HG03025 (cell line): ENCODE results near the gene KCNQ2.

Experiments used
- ATAC-seq: cut with Tn5 transposase; IDR thresholded peaks from one replicate; pipeline ENCODE4 v1.9.1; 2021; ENCODE audit warnings: mild to moderate bottlenecking, moderate library complexity; ENCODE audit not compliant: unreplicated experiment, low FRiP score

The KCNQ2 gene

GRCh38 chr20:63364801-63365585, 107.5 kb downstream of the KCNQ2 start:
- no peak for ATAC-seq

DNA sequence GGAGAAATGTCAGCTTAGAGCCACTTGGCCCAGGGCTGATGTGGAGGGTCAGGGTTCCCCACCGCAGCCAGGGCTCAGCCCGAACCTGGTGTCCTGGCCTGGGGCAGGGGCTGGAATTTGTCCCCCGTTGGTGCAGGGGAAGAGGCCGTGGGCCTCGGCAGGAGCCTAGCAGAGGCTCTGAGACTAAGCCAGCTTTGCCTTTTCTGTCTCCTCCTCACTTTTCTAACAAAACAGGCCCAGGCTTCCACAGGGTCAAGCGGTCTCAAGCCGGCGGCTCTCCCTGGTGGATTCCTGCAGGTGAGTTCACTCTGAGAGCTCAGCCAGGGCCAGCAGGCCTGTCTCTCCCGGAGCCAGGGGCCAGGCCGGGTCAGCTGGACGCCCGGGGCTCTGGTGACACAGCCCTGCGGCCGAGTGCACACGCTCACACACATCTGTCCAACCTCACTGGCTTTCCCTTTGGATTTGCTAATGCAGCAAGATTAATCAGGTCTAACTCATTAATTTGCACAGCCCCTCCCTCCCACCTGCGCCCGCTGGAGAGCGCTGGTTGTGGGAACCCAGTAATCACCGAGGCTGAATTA, 108.4 kb downstream of the KCNQ2 start:
- ATAC-seq, result no peak

- no peak for ATAC-seq
Measured at GRCh38 chr20:63363013-63363957, 109.2 kb downstream of the KCNQ2 start.

GRCh38 chr20:63362436-63363009, 109.9 kb downstream of the KCNQ2 start:
- ATAC-seq, result no peak

DNA sequence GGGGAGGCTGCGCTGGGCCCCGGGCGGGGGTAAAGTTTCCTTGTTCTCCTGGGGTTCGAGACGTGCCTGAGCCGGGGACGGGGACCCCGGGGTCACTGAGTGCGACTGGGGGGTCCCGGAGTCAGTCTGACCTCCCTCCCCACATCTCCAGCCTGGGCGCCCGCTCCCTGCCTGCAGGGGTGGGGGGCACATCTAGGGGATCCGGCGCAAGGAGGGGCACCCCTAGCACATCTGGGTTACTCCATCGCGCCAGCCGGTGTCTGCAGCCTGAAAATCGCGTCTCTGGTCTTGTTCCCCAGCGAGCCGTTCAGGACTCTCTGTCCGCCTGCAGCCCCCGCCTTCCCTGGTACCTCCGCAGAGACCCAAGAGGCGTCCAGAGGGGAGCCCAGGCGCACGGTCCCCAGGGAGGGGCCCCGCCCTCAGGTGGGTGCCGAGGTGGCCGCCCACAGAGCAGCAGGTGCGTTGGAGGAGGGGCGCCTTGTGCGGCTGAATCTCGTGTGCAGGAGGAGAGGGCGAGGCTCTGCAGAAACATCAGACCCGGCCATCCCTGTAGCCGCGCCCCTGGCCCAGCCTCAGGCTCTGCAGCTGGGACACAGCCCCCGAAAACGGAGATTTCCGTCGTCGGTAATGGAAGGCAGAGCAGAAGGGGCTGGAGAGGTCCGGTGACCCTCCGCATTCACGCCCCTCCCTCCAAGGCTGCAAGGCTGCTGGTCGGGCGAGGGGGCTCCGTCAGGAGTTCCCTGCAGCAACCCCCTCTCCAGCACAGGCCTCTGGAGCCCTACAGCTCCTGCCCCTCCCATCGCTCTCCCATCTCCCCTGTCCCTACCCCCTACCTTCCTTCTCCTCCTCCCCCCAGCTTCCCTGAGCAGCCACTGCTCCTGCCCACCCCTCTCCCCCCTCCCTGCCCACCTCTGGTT, 110.7 kb downstream of the KCNQ2 start:
- ATAC-seq, result no peak

DNA sequence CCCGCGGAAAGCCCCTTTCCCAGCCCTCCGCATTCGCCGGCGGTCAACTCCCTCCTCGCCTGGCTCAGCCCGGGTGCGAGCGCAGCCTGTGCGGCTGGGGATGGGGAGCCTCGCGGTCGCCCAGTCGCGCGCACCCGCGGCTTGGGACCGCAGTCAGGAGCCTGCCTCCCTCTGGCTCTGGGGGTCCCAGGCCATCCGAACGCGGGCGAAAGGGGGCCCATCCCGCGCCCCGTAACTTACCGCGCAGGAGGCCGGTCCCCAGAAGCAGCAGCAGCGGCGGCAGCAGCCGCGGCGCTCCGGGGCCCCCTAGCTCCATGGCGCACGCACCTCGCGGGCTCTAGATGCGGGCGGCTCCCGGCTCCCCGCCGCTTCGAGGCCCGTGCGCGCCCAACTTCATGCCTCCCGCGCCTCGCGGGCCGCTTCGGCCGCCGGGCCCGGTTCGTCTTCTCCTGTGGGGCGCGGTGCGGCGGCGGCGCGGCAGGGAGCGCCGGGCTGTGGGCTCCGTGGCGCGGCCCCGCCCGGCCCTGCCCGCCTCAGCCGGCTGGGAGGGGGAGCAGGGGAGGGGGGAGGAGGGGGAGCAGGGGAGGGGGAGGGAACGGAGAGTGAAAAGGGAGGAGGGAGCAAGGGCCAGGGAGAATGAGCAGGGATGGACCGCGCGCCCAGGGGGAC, 111.5 kb downstream of the KCNQ2 start, which contains the start of gene CHRNA4:
Gene CHRNA4, minus strand, starts transcription at position 500 of the 669 bp plus-strand sequence. Its CDS starts 184 bp downstream, at position 316.
- ATAC-seq, result no peak

DNA sequence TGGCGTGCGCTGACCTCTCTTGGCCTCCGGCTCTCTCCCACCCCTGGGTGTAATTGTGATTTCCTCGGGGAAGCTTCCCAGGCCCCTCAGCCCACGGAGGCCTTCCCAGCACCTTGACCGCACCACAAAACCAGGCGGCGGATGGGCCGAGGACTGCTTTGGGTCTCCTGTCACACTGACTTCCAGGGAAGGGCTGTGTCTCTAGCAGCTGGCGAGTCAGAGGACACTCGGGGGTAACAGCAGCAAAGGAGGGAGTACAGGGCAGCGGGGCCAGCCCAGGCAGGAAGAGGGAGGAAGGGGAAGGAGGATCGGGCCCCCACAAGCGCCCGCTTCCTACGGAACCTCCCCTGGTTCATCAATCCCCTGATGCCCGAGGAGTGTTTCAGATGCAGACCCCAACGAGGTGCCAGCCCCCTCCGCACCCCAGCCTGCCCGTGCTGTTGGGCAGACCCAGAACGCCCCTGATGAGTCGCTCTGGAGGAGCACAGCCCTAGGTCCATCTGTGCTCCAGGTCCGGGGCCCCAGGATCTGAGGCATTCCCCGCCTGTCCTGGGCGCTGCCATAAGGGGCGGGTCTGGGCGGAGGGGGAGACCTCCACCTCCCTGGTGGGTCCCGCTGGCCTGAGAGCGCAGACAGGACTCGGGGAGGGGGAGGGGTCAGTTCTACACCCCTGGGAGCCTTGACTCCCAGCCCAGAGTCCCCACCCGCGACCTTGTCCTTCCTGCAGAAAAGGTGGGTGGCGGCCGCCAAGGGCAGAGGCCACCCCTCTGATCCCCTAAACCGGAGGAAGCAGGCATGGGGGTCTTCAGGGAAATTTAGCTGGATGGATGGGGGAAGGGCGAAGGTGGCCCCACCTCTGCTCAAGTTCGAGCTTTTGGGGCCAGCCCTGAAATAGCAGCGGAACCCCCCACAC, 112.3 kb downstream of the KCNQ2 start:
- ATAC-seq, result no peak

- no peak for ATAC-seq
Measured at GRCh38 chr20:63359164-63359934, 113.1 kb downstream of the KCNQ2 start.

DNA sequence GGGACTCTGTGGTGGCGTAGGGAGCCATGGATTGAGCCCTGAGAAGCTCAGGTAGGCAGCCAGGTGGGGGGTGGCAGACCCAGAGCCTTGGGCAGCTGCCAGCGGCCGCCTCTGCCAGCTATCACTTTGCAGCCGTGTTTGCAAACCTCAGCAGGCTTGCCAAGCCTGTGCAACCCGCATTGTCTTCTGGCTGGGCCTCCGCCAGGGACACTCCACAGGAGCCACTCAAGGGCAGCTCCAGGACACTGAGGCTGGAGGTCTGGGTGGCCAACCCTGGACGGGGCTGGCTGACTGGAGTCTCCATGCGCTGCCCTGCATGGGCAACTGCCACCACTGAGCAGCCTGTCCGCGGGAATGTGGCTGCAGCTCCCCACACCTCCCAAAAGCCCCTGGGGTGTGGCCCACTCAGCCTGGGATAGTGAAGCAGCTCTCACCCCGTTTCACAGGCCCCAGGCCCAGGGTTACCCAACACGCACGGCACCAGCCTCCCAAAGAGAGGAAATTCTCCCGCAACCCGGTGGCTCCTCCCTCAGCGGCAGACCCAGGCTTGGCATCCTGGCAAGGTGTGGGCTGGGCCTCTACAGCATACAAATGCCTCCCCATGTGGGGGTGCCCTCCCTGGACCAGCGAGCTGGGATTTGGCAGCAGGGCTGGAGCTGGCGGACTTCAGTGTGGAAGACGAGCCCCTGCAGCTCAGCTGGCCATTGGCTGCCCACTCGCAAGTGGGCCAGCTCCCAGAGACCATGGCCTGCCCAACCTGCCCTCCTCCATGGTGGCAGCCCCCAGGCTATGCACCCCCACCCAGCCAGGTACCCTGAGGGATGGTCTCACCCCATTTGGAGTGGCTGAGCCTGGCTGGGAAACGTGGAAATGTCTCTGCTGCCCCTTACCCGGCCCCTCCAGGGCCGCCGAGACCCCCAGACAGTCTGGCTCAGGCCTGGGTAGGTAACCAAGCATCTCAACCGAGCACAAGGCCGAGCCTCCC, 114.2 kb downstream of the KCNQ2 start:
- no peak for ATAC-seq

DNA sequence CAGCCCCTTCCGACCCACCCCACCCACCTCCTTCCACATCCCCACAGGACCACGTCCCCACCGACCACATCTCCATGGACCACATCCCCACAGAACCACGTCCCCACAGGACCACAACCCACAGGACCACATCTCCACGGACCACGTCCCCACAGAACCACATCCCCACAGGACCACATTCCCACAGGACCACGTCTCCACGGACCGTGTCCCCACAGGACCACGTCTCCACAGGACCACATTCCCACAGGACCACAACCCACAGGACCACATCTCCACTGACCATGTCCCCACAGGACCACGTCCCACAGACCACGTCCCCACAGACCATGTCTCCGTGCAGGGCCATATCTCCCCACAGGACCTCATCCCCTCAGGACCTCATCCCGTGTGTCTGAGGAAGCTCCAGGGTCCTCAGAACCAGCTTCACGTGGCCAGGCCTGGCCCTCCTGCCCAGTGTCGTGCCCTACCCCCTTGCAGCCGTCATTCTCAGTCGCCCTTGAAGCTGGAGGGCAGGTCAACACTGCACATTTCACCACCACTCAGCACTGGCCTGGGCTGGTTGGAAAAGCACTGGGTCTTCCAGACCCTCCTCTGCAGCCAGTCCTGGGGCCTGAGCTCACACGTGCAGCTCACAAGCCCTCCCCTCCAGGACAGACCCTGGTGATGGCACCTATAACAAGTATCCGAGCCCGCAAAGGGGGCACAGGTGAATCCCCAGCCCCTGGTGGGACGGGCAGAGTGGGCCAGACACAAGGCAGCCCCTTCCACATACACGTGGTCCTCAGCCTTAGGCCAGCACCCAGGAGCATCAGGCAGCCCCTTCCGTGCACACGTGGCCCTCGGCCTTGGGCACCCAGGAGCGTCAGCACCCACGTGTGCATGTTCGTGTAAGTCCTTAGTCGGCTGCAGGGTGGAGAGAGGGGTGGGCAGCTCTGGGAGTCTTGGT, 115.2 kb downstream of the KCNQ2 start:
- no peak for ATAC-seq

- no peak for ATAC-seq
Measured at GRCh38 chr20:63356511-63356910, 115.9 kb downstream of the KCNQ2 start.

GRCh38 chr20:63355781-63356295, 116.6 kb downstream of the KCNQ2 start:
- no peak for ATAC-seq

DNA sequence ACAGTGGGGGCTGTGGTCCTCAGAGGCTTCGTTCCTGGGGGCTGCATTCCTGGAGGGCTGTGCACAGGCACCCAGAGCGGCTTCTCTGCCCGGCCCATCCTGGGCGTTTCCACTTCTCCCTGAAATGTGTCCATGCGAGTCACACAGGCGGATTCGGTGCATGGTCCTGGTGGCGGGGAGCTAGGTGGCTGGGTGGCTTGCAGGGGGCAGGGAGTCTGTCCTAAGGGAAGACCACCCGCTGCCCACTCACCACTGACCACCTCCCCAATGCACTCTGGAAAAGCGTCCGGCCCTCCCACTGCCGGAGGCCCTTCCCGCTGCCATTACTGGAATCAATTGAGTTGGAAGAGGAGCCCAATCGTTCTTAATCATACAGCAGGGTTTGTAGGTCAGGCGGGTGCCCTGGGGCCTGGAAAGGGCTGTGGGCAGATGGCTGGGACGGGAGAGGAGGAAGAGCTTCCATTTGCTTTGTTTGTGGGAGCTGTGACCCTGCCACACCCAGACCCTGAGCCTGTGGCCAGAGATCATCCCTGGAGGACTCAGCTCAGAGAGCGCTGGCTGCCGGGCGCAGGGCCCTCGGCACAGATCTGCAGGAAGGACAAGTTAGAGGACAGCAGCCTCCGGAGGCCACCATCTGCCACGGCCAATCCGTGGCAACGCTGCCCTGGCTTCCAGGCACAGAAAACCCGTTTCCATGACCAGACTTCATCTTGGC, 117.7 kb downstream of the KCNQ2 start:
- ATAC-seq, result no peak

DNA sequence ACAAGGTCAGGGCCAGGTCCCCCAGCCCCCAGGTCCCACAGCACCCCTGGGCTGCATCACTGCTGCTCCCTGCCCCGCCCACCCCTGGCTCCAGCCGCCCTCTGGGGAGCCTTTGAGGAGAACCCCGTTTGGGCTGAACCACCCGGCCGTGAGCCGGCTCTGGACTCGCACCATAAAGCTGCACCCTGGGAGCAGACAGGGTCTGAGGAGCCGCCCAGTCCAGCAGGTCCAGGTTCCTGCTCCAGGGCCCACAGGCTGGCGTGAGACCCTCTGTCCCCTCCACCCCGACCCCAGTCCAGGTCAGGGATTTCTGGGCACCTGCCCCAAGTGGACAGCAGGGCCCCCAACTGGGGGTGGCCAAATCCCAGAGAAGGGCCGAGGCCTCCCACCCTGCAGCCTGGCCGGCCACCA, 119.6 kb downstream of the KCNQ2 start:
- ATAC-seq, result no peak
